IPS-18a (cell line): ENCODE results near the gene RBP5.

Source experiments
- H3K27ac ChIP-seq: one replicate; pipeline ENCODE4 v1.5.1; 2013; ENCODE audit warnings: low read length
- H3K27me3 ChIP-seq: one replicate; pipeline ENCODE4 v1.6.1; 2013; ENCODE audit warnings: mild to moderate bottlenecking, low read length; ENCODE audit not compliant: control insufficient read depth, insufficient read depth
- H3K36me3 ChIP-seq: one replicate; pipeline ENCODE4 v1.6.1; 2013; ENCODE audit warnings: low read depth, low read length; ENCODE audit not compliant: control insufficient read depth
- H3K4me1 ChIP-seq: one replicate; pipeline ENCODE4 v1.6.1; 2013; ENCODE audit warnings: low read depth, low read length; ENCODE audit not compliant: control insufficient read depth
- H3K4me3 ChIP-seq: one replicate; pipeline ENCODE4 v1.5.1; 2013; ENCODE audit warnings: low read length
- H3K9ac ChIP-seq: one replicate; pipeline ENCODE4 v1.6.1; 2013; ENCODE audit warnings: mild to moderate bottlenecking, low read length, moderate library complexity
- H3K9me3 ChIP-seq: one replicate; pipeline ENCODE4 v1.6.1; 2013; ENCODE audit warnings: low read depth, low read length; ENCODE audit not compliant: control insufficient read depth

RBP5 gene, protein sequence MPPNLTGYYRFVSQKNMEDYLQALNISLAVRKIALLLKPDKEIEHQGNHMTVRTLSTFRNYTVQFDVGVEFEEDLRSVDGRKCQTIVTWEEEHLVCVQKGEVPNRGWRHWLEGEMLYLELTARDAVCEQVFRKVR

DNA sequence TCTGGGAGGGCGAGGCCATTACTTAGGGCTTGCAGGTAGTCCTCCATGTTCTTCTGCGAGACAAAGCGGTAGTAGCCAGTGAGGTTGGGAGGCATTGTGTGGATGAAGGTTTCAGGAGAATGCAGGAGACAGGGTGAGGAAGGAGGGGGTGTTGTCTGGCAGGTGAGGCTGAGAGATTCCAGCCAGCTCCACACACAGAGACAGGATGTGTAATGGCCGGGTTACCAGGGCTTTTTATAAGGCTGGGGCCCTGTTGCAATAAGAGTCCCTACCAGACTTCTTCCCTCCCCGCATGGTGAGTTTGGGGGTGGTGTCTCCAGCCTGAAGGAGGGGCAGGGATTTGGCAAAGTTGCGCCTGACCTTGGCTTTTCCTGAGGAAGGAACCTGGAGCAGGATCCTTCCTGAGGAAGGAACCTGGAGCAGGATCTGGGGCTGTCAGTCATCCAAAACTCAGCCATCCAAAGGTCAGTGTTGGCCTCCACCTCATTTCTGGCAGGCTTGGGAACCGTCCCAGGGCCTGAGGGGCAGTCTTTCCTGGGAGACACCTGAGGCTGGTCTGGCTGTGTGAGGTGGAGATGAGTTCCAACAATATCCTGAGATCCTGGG lies at the start of gene RBP5:
Gene RBP5 (minus strand): TSS at position 209 of the 606 bp plus-strand sequence. CDS start 114 bp downstream, at position 95.
- no peak within 1 kb of the TSS for H3K27ac ChIP-seq

GRCh38 chr12:7178481-7178880 lies 49.8 kb upstream of the RBP5 start:
- Histone ChIP-seq H3K27ac (no peak overlapping the region), H3K9ac (no peak overlapping the region), H3K4me3 (no peak overlapping the region), H3K36me3 (no peaks in the 10 kb centered on the region), H3K27me3 (no peaks in the 10 kb centered on the region), H3K9me3 (peaks cover 4% of the 10 kb centered on the region), H3K4me1 (no peaks in the 10 kb centered on the region)

More for the DNA sequence above, at the start of gene RBP5:
- no peaks in the 10 kb centered on the region for H3K9me3 ChIP-seq
- peaks cover 11% of the 10 kb centered on the region for H3K27me3 ChIP-seq
- H3K9ac ChIP-seq, result peak within 1 kb of the TSS; percentile 57
- peak within 1 kb of the TSS; percentile 72 for H3K4me3 ChIP-seq
- H3K36me3 ChIP-seq, result no peaks in the 10 kb centered on the region
- H3K4me1 ChIP-seq, result peaks cover 7% of the 10 kb centered on the region

DNA sequence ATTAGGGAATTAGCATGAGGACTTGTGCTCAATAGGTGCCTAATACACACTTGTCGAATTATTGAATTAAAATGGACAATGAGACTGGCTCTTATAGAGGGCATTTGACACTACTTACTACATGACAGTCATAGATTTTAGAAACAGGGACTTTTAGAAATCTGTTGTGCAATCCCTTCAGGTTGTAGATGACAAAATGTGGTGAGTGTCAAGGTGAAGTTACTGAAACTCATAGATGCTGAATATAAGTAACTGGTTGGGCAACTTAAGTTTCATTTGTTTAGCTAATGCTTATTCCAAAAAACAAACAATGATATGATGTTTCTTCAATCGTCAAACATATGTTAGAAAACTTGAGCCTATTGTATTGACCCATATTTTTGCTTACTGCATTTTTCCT lies 47.9 kb upstream of the RBP5 start:
- Histone ChIP-seq H3K36me3 (no peaks in the 10 kb centered on the region), H3K27ac (no peak overlapping the region), H3K9me3 (peaks cover 18% of the 10 kb centered on the region), H3K27me3 (no peaks in the 10 kb centered on the region), H3K4me3 (no peak overlapping the region), H3K4me1 (no peaks in the 10 kb centered on the region), H3K9ac (no peak overlapping the region)

GRCh38 chr12:7175493-7175892 lies 46.8 kb upstream of the RBP5 start:
- no peaks in the 10 kb centered on the region for H3K4me1 ChIP-seq
- H3K9ac ChIP-seq, result no peak overlapping the region
- no peaks in the 10 kb centered on the region for H3K36me3 ChIP-seq
- no peaks in the 10 kb centered on the region for H3K27me3 ChIP-seq
- H3K9me3 ChIP-seq, result peaks cover 20% of the 10 kb centered on the region
- H3K4me3 ChIP-seq, result no peak overlapping the region
- H3K27ac ChIP-seq, result no peak overlapping the region

DNA sequence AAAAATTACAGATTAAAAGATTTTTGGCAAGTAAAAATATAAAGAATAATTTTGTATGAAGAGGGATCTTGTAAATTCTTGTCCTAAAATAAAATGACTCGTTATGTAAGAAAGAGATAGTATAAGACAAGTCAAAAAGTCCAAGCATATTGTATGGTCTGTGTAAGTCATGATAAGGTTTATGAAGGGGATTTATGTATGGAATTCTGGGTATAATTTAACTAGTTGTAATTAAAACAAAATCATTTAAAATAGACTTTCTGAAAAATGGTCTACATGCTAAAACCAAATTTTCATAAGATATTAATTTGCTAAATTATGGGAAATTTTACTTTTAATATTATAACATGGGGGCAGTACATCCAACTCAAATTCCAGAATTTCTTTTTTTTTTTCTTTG lies 43.2 kb upstream of the RBP5 start:
- no peak overlapping the region for H3K27ac ChIP-seq
- H3K27me3 ChIP-seq, result no peaks in the 10 kb centered on the region
- no peaks in the 10 kb centered on the region for H3K4me1 ChIP-seq
- H3K9me3 ChIP-seq, result peaks cover 44% of the 10 kb centered on the region
- H3K4me3 ChIP-seq, result no peak overlapping the region
- H3K36me3 ChIP-seq, result no peaks in the 10 kb centered on the region
- no peak overlapping the region for H3K9ac ChIP-seq

GRCh38 chr12:7169951-7170350 lies 41.3 kb upstream of the RBP5 start:
- no peak overlapping the region for H3K27ac ChIP-seq
- H3K4me3 ChIP-seq, result no peak overlapping the region
- H3K9me3 ChIP-seq, result peaks cover 43% of the 10 kb centered on the region

GRCh38 chr12:7162691-7163114 lies 34.0 kb upstream of the RBP5 start:
- Histone ChIP-seq H3K4me1 (peaks cover 3% of the 10 kb centered on the region), H3K9me3 (peaks cover 13% of the 10 kb centered on the region), H3K36me3 (no peaks in the 10 kb centered on the region), H3K27ac (no peak overlapping the region), H3K4me3 (no peak overlapping the region), H3K9ac (no peak overlapping the region), H3K27me3 (peaks cover 11% of the 10 kb centered on the region)

More at GRCh38 chr12:7169951-7170350, 41.3 kb upstream of the RBP5 start:
- Histone ChIP-seq H3K9ac (no peak overlapping the region), H3K36me3 (no peaks in the 10 kb centered on the region), H3K27me3 (no peaks in the 10 kb centered on the region), H3K4me1 (no peaks in the 10 kb centered on the region)

- Histone ChIP-seq H3K4me1 (peaks cover 3% of the 10 kb centered on the region), H3K27me3 (peaks cover 11% of the 10 kb centered on the region), H3K4me3 (no peak overlapping the region), H3K36me3 (no peaks in the 10 kb centered on the region), H3K27ac (no peak overlapping the region), H3K9ac (no peak overlapping the region), H3K9me3 (peaks cover 4% of the 10 kb centered on the region)
Observed at GRCh38 chr12:7161811-7162210, 33.1 kb upstream of the RBP5 start.

DNA sequence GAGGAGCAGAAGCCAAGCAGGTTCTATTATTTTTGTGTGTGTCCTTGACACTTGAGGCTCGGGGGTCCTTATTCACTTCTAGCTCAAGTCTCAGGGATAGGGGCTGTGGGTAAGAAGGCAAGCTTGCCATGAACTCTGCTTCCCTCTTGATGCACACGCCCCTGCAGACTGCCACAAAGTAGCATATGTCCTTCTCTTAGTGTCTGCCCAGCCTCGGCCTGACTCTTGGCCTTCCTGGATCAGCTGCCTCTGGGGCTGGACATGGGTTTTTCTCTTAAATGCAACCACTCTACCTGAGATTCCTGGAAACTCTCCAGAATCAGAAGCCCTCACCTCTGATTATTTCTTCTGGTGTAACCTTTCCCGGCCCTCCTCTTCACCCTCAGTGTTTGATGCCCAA lies 32.6 kb upstream of the RBP5 start:
- peaks cover 3% of the 10 kb centered on the region for H3K4me1 ChIP-seq
- H3K9ac ChIP-seq, result no peak overlapping the region
- peaks cover 11% of the 10 kb centered on the region for H3K27me3 ChIP-seq
- no peak overlapping the region for H3K27ac ChIP-seq
- H3K9me3 ChIP-seq, result no peaks in the 10 kb centered on the region
- no peak overlapping the region for H3K4me3 ChIP-seq
- no peaks in the 10 kb centered on the region for H3K36me3 ChIP-seq

GRCh38 chr12:7160183-7160582 lies 31.5 kb upstream of the RBP5 start:
- Histone ChIP-seq H3K27me3 (peaks cover 11% of the 10 kb centered on the region), H3K4me1 (peaks cover 3% of the 10 kb centered on the region), H3K4me3 (no peak overlapping the region), H3K9me3 (no peaks in the 10 kb centered on the region), H3K36me3 (no peaks in the 10 kb centered on the region), H3K27ac (no peak overlapping the region), H3K9ac (no peak overlapping the region)

GRCh38 chr12:7158781-7159609 lies 30.3 kb upstream of the RBP5 start:
- Histone ChIP-seq H3K4me3 (no peak overlapping the region), H3K36me3 (no peaks in the 10 kb centered on the region), H3K27me3 (peaks cover 11% of the 10 kb centered on the region), H3K27ac (no peak overlapping the region), H3K4me1 (peaks cover 3% of the 10 kb centered on the region), H3K9ac (no peak overlapping the region), H3K9me3 (no peaks in the 10 kb centered on the region)
